Measurements from ENCODE around the gene STAT5B. TPM values are rescaled to one million over a fixed set of nuclear protein-coding genes. Genes with fewer than 3 reads are reported as not detected.

The STAT5B gene
- polyA plus RNA-seq (2013, experiment 1 of 2): 12.3 TPM
- polyA plus RNA-seq (2013, experiment 2 of 2): 11.9 TPM

DNA sequence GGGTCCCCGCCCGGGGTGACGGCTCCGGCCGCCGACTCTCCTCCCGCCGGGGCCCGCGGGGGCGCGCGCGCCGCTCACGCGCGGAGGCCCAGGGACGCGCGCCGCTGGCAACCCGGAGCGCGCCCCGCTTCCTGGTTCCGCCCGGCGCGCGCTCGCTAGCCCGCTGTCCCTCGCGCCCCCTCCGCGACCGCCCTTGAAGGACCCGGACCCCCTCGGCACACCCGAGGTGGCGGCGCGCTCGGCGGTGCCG, at the start of gene STAT5B:
Gene STAT5B, minus strand, starts transcription at position 33 of the 250 bp plus-strand sequence. CDS start 44,264 bp downstream, outside the sequence.
- peak within 1 kb of the TSS; percentile 93 to 95 for H3K4ac ChIP-seq (ENCODE audit: low read depth in 1 of 2, low read length in 2 of 2)
- H3K79me1 ChIP-seq (replicated peaks; ENCODE audit: low read length, poor library complexity, severe bottlenecking): peaks cover 7% of the 10 kb centered on the region
- peak within 1 kb of the TSS; percentile 57 to 98 for H3K14ac ChIP-seq (ENCODE audit: low read length in 2 of 2)
- peak within 1 kb of the TSS; percentile 100 for H3K4me2 ChIP-seq (ENCODE audit: low read length, poor library complexity, severe bottlenecking)
- H3K4me1 ChIP-seq (ENCODE audit: control insufficient read depth, insufficient read depth, low read depth, low read length): peaks cover 10% of the 10 kb centered on the region
- no peaks in the 10 kb centered on the region for H3K27me3 ChIP-seq (ENCODE audit: control insufficient read depth in 1 of 2, insufficient read depth in 1 of 2, low read length in 2 of 2)
- H4K91ac ChIP-seq (ENCODE audit: low read length): peak within 1 kb of the TSS; percentile 77
- H4K8ac ChIP-seq (ENCODE audit: low read length): peak within 1 kb of the TSS; percentile 96
- H3K23ac ChIP-seq (ENCODE audit: low read length in 2 of 2): peak within 1 kb of the TSS; percentile 60 to 96
- peak within 1 kb of the TSS; percentile 97 to 100 for H3K18ac ChIP-seq (ENCODE audit: low read depth in 1 of 2, low read length in 2 of 2)
- no peaks in the 10 kb centered on the region for H3K9me3 ChIP-seq (ENCODE audit: control insufficient read depth, low read length)
- peak within 1 kb of the TSS; percentile 96 for H2BK15ac ChIP-seq (ENCODE audit: low read depth, poor library complexity, severe bottlenecking)
- H3K4me3 ChIP-seq (ENCODE audit: insufficient read depth in 1 of 2, low read depth in 1 of 2, low read length in 2 of 2): peak within 1 kb of the TSS; percentile 90 to 95
- H2BK120ac ChIP-seq (ENCODE audit: low read depth, low read length): peak within 1 kb of the TSS; percentile 94
- H2AK5ac ChIP-seq (ENCODE audit: low read length, severe bottlenecking): no peak within 1 kb of the TSS
- H2BK12ac ChIP-seq (ENCODE audit: low read length in 2 of 2): peak within 1 kb of the TSS; percentile 74 to 76
- H2AFZ ChIP-seq (ENCODE audit: low read depth, low read length): peak within 1 kb of the TSS; percentile 88
- DNase-seq: peak; percentile 60
- peak within 1 kb of the TSS; percentile 88 for H3K9ac ChIP-seq (ENCODE audit: low read length)
- 1% methylated on average over 28 of the region's 47 CpGs for WGBS
- peak within 1 kb of the TSS; percentile 60 for H3K27ac ChIP-seq (ENCODE audit: low read length, poor library complexity, severe bottlenecking)
- H2BK5ac ChIP-seq (ENCODE audit: low read depth, low read length, poor library complexity, severe bottlenecking): peak within 1 kb of the TSS; percentile 83
- H3K36me3 ChIP-seq (ENCODE audit: control insufficient read depth in 1 of 2, insufficient read depth in 2 of 2, low read depth in 1 of 2, low read length in 2 of 2): no peaks in the 10 kb centered on the region

DNA sequence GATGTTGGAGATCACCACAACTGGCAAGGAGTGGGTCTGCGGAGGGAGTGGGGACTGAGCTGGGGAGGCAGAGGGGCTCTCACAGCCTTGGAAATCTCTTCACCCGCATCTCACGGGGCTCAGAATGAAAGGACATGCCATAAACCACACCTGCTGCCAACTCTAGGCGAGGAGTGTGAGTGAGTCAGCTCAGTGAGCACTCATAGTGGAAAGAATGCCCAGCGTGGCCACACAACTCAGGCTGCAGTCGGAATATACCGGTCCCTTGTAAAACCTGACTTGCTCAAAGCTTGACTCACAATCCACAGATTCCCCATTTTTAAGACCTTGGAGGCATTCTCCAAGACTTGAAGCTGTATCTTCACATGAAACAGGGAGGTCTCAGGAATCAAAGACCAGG, 48.8 kb upstream of the STAT5B start:
- Histone ChIP-seq H2BK15ac (ENCODE audit: low read depth, poor library complexity, severe bottlenecking) (no peak overlapping the region), H3K9me3 (ENCODE audit: control insufficient read depth, low read length) (no peaks in the 10 kb centered on the region), H3K14ac (ENCODE audit: low read length in 2 of 2) (no peak overlapping the region), H2BK120ac (ENCODE audit: low read depth, low read length) (no peak overlapping the region), H2AK5ac (ENCODE audit: low read length, severe bottlenecking) (no peak overlapping the region), H4K91ac (ENCODE audit: low read length) (no peak overlapping the region), H2BK5ac (ENCODE audit: low read depth, low read length, poor library complexity, severe bottlenecking) (peak overlapping the region; percentile 5), H3K23ac (ENCODE audit: low read length in 2 of 2) (no peak overlapping the region), H3K18ac (ENCODE audit: low read depth in 1 of 2, low read length in 2 of 2) (no peak overlapping the region), H3K27ac (ENCODE audit: low read length, poor library complexity, severe bottlenecking) (peak overlapping the region; percentile 61), H3K4me1 (ENCODE audit: control insufficient read depth, insufficient read depth, low read depth, low read length) (peaks cover 18% of the 10 kb centered on the region), H2BK12ac (ENCODE audit: low read length in 2 of 2) (no peak overlapping the region), H3K27me3 (ENCODE audit: control insufficient read depth in 1 of 2, insufficient read depth in 1 of 2, low read length in 2 of 2) (no peaks in the 10 kb centered on the region), H3K4ac (ENCODE audit: low read depth in 1 of 2, low read length in 2 of 2) (no peak overlapping the region), H4K8ac (ENCODE audit: low read length) (no peak overlapping the region), H3K4me3 (ENCODE audit: insufficient read depth in 1 of 2, low read depth in 1 of 2, low read length in 2 of 2) (no peak overlapping the region), H3K36me3 (ENCODE audit: control insufficient read depth in 1 of 2, insufficient read depth in 2 of 2, low read depth in 1 of 2, low read length in 2 of 2) (peaks cover 40 to 83% of the 10 kb centered on the region in 2 experiments), H3K4me2 (ENCODE audit: low read length, poor library complexity, severe bottlenecking) (no peak overlapping the region), H3K9ac (ENCODE audit: low read length) (peak overlapping the region; percentile 61), H3K79me1 (replicated peaks; ENCODE audit: low read length, poor library complexity, severe bottlenecking) (peaks cover 15% of the 10 kb centered on the region), H2AFZ (ENCODE audit: low read depth, low read length) (no peak overlapping the region)
- WGBS: 60% methylated on average over 7 of the region's 7 CpGs
- DNase-seq: peak; percentile 80

DNA sequence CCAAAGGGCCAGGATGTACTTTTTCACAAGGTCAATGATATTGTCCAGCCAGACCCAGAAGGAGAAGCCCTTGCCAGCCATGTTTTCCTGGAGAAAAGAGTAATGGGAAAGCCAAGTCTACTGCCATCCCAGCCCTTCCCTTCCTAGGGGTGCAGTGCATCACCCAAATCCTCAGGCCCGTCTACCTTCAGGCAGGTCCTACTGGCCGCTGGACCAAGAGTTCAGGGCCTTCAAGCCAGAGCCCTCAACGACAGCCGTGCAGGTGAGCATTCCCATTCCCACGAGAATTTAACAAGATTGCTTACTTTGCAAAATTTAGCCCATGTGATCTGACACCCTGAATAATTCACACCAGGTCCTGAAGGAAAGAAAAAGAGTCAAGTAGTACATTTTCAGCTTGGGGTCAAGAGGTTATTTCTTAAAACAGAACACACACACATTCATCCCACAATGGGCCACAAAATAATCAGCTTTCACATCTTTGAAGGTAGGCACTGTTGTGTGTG, 47.1 kb upstream of the STAT5B start:
- H3K27ac ChIP-seq (ENCODE audit: low read length, poor library complexity, severe bottlenecking): no peak overlapping the region

DNA sequence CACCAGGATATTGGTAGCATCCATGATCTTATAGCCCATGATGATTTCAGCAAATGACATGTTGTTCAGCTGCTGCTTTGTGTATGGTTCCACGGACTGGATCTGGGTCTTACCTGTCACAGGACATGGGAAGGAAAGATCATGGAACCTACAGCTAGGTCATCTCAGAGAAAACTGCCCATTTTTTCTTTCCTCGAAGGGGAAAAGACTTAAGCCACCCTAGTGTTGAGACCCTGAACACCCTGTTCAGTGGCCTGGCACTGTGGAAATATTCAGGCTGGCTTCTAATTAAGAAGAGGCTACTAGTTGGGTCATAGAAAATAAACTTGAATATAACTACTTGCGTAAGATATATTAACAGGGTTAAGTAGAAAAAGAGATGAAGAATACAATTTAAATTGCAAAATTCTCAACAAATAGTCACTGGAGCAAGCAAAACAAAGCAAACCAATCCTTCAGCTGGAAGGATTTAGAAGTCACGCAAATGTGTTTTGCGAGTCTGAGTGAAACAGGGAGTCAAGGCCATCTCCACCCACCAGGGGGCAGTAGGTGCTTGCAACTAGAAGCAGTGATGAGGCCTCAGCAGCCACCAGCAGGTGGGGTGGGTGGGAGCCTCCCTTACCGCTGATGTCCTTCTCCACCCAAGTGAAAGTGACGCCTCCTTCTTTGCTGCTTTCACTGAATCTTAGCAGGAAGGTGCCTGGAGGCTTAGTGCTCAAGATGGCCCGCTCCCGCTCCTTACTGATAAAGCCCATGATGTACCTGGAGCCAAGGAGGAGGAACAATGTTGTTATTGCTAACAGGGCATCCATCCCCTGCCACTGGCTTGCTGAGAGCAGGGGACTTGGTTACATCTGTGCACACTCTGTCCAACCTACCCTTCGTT, 46.4 kb upstream of the STAT5B start:
- Histone ChIP-seq H2BK12ac (ENCODE audit: low read length in 2 of 2) (peak overlapping the region in 1 of 2 experiments; percentile 22), H2AK5ac (ENCODE audit: low read length, severe bottlenecking) (no peak overlapping the region), H3K23ac (ENCODE audit: low read length in 2 of 2) (no peak overlapping the region), H3K18ac (ENCODE audit: low read depth in 1 of 2, low read length in 2 of 2) (no peak overlapping the region), H3K4me1 (ENCODE audit: control insufficient read depth, insufficient read depth, low read depth, low read length) (peaks cover 18% of the 10 kb centered on the region), H3K4ac (ENCODE audit: low read depth in 1 of 2, low read length in 2 of 2) (no peak overlapping the region), H3K9me3 (ENCODE audit: control insufficient read depth, low read length) (no peaks in the 10 kb centered on the region), H4K8ac (ENCODE audit: low read length) (no peak overlapping the region), H2BK5ac (ENCODE audit: low read depth, low read length, poor library complexity, severe bottlenecking) (no peak overlapping the region), H4K91ac (ENCODE audit: low read length) (no peak overlapping the region), H3K36me3 (ENCODE audit: control insufficient read depth in 1 of 2, insufficient read depth in 2 of 2, low read depth in 1 of 2, low read length in 2 of 2) (peaks cover 56 to 90% of the 10 kb centered on the region in 2 experiments), H3K27me3 (ENCODE audit: control insufficient read depth in 1 of 2, insufficient read depth in 1 of 2, low read length in 2 of 2) (no peaks in the 10 kb centered on the region), H3K4me2 (ENCODE audit: low read length, poor library complexity, severe bottlenecking) (no peak overlapping the region), H3K79me1 (replicated peaks; ENCODE audit: low read length, poor library complexity, severe bottlenecking) (peaks cover 22% of the 10 kb centered on the region), H3K14ac (ENCODE audit: low read length in 2 of 2) (no peak overlapping the region), H2AFZ (ENCODE audit: low read depth, low read length) (no peak overlapping the region), H2BK120ac (ENCODE audit: low read depth, low read length) (no peak overlapping the region), H3K27ac (ENCODE audit: low read length, poor library complexity, severe bottlenecking) (no peak overlapping the region), H3K9ac (ENCODE audit: low read length) (peak overlapping the region; percentile 39), H3K4me3 (ENCODE audit: insufficient read depth in 1 of 2, low read depth in 1 of 2, low read length in 2 of 2) (no peak overlapping the region), H2BK15ac (ENCODE audit: low read depth, poor library complexity, severe bottlenecking) (no peak overlapping the region)
- WGBS: 42% methylated on average over 9 of the region's 10 CpGs
- DNase-seq: peak; percentile 93

More for the DNA sequence above, 47.1 kb upstream of the STAT5B start:
- Histone ChIP-seq H2BK15ac (ENCODE audit: low read depth, poor library complexity, severe bottlenecking) (no peak overlapping the region), H3K23ac (ENCODE audit: low read length in 2 of 2) (no peak overlapping the region), H2AFZ (ENCODE audit: low read depth, low read length) (no peak overlapping the region), H3K4me2 (ENCODE audit: low read length, poor library complexity, severe bottlenecking) (no peak overlapping the region), H3K9me3 (ENCODE audit: control insufficient read depth, low read length) (no peaks in the 10 kb centered on the region), H3K18ac (ENCODE audit: low read depth in 1 of 2, low read length in 2 of 2) (no peak overlapping the region), H3K4me3 (ENCODE audit: insufficient read depth in 1 of 2, low read depth in 1 of 2, low read length in 2 of 2) (no peak overlapping the region), H3K79me1 (replicated peaks; ENCODE audit: low read length, poor library complexity, severe bottlenecking) (peaks cover 22% of the 10 kb centered on the region), H3K14ac (ENCODE audit: low read length in 2 of 2) (no peak overlapping the region), H3K4me1 (ENCODE audit: control insufficient read depth, insufficient read depth, low read depth, low read length) (peaks cover 18% of the 10 kb centered on the region), H2AK5ac (ENCODE audit: low read length, severe bottlenecking) (no peak overlapping the region), H3K27me3 (ENCODE audit: control insufficient read depth in 1 of 2, insufficient read depth in 1 of 2, low read length in 2 of 2) (no peaks in the 10 kb centered on the region), H4K91ac (ENCODE audit: low read length) (no peak overlapping the region), H4K8ac (ENCODE audit: low read length) (no peak overlapping the region), H3K9ac (ENCODE audit: low read length) (no peak overlapping the region), H2BK120ac (ENCODE audit: low read depth, low read length) (no peak overlapping the region), H2BK5ac (ENCODE audit: low read depth, low read length, poor library complexity, severe bottlenecking) (no peak overlapping the region), H3K4ac (ENCODE audit: low read depth in 1 of 2, low read length in 2 of 2) (no peak overlapping the region), H3K36me3 (ENCODE audit: control insufficient read depth in 1 of 2, insufficient read depth in 2 of 2, low read depth in 1 of 2, low read length in 2 of 2) (peaks cover 54 to 84% of the 10 kb centered on the region in 2 experiments), H2BK12ac (ENCODE audit: low read length in 2 of 2) (no peak overlapping the region)
- WGBS: 94% methylated on average over 5 of the region's 5 CpGs
- no peak for DNase-seq
